ENCODE results near the gene SMYD3.

Gene SMYD3

DNA sequence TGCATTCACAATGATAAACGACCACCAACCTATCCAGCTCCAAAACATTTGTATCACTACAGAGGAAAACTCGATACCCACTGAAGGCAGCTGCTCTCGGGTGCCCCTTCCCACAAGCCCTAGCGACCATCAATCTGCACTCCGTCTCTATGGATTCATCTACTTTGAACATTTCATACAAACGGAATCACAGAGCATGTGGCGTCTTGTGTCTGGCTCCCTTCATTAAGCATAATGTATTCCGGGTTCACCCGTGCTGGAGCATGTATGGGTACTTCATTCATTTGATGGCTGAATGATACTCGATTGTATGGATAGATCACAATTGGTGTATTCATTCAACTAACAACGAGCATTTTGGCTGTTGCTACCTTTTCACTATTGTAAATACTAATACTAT, 340.2 kb downstream of the SMYD3 start:
- Histone ChIP-seq H3K36me3 (no peaks in the 10 kb centered on the region), H3K27me3 (no peaks in the 10 kb centered on the region), H3K9me3 (no peaks in the 10 kb centered on the region), H3K4me1 (peaks cover 2% of the 10 kb centered on the region; the same call in 1 of the 2 replicates), H3K4me3 (ENCODE audit: low read depth, low read length) (no peak overlapping the region)
- DNase-seq, result no peak
- TF ChIP-seq, protein P1, sequence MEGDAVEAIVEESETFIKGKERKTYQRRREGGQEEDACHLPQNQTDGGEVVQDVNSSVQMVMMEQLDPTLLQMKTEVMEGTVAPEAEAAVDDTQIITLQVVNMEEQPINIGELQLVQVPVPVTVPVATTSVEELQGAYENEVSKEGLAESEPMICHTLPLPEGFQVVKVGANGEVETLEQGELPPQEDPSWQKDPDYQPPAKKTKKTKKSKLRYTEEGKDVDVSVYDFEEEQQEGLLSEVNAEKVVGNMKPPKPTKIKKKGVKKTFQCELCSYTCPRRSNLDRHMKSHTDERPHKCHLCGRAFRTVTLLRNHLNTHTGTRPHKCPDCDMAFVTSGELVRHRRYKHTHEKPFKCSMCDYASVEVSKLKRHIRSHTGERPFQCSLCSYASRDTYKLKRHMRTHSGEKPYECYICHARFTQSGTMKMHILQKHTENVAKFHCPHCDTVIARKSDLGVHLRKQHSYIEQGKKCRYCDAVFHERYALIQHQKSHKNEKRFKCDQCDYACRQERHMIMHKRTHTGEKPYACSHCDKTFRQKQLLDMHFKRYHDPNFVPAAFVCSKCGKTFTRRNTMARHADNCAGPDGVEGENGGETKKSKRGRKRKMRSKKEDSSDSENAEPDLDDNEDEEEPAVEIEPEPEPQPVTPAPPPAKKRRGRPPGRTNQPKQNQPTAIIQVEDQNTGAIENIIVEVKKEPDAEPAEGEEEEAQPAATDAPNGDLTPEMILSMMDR (IDR thresholded peaks at IDR 0.05; ENCODE audit: low read depth, low read length), result no peak

DNA sequence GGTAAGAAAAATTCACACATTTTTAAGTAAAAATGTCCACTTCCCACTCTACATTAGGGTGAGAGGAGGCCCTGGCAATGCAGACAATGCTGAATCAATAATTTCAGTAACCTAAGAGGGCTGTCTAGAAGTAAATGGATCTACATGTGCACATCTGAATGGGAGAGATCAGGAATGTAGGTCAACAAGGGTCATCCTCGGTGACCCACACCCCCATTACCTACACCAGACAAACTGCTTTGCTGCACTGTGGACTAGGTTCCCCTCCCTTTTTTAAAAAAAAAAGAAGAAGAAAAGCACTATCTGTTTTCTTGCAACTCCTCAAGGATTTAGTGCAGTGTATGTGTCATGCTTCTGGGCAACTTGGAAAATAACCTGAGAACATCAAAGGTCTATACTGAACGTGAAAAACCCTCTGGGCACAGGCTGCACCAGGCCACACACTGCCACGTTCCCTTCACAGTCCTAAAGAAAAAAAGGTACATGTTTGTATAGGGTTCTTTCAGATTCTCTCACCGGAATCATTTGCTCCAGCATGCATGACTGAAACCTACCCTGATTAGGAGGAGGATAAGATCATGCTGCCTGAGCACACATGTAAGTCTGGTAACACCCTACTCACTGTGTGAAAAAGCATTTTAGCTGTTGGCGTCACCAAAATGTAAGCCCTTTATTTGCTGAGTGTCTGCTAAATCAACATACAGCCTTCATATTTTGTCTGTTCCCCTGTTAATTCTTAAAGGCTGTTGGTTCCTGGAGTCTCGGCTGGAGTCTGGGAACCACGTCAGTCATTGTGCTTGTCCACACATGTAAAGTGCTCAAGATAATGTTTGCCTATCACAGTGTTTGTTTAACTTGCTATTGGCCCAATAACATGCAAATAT, 341.0 kb downstream of the SMYD3 start:
- Histone ChIP-seq H3K4me3 (ENCODE audit: low read depth, low read length) (no peak overlapping the region), H3K36me3 (no peaks in the 10 kb centered on the region), H3K27me3 (no peaks in the 10 kb centered on the region), H3K4me1 (peaks cover 2% of the 10 kb centered on the region; the same call in 1 of the 2 replicates), H3K9me3 (no peaks in the 10 kb centered on the region)
- TF ChIP-seq, protein P1 (IDR thresholded peaks at IDR 0.05; ENCODE audit: low read depth, low read length), result no peak
- DNase-seq, result no peak

DNA sequence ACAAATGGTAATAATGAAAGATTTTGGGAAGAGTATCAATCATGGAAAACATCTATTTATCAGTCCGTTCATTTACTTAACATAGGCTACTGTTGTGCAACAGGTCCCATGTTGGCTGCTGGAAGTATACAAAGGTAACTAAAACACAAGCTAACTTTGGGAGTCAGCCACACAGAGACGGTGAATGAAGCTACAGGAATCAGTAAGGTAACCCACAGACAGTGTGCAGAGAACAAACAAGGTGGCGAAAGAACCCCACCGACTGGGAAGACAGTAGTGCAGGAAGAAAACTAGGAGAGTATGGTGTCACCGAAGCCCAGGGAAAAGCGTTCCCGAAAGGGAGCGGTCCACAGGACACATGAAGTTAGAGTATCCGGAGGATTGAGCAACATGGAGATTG, 342.3 kb downstream of the SMYD3 start:
- no peaks in the 10 kb centered on the region for H3K9me3 ChIP-seq
- TF ChIP-seq, protein P1 (IDR thresholded peaks at IDR 0.05; ENCODE audit: low read depth, low read length), result no peak
- H3K4me1 ChIP-seq, result peaks cover 2% of the 10 kb centered on the region; the same call in 1 of the 2 replicates
- H3K4me3 ChIP-seq (ENCODE audit: low read depth, low read length), result no peak overlapping the region
- DNase-seq, result no peak
- H3K36me3 ChIP-seq, result no peaks in the 10 kb centered on the region
- no peaks in the 10 kb centered on the region for H3K27me3 ChIP-seq

DNA sequence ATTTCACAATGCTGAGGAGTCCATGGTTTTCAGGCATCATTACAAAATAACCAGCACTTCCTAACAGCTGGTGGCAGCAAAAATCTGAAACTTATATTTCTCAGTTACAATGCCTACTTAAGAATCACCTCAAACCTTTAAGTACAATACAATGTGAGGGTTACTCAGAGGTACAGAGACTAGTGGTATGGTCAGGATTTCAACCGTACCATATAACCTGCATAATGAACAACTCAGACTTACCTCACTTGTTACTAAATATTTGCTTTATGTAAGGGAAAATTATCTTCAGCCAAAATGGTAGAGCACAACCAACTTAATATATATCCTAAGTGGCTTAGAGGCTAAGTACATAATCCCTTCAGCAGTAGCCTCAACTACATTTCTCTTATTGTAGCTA, 344.5 kb downstream of the SMYD3 start:
- Histone ChIP-seq H3K27me3 (no peaks in the 10 kb centered on the region), H3K4me1 (peaks cover 2% of the 10 kb centered on the region; the same call in 1 of the 2 replicates), H3K4me3 (ENCODE audit: low read depth, low read length) (no peak overlapping the region), H3K36me3 (no peaks in the 10 kb centered on the region), H3K9me3 (no peaks in the 10 kb centered on the region)
- TF ChIP-seq, protein P1 (IDR thresholded peaks at IDR 0.05; ENCODE audit: low read depth, low read length), result no peak
- DNase-seq, result no peak

DNA sequence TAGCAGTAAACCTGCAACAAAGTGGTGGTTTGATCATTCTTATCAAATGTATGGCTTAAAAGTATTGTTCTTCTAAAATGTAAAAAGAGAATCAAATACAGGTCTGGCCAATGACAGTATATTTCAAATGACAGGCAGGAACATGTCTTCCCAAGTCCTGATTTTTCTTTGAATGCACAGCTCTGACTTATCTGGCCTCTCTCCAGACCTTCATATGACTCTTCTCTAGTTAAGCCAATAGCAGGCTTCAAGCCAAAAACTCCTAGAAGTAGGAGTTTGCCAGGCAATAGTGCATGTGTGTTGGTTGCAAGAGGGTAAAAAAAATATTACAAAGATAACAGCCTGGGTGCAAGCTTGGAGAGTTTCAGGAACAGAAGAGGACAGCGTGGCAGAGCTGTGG, 345.5 kb downstream of the SMYD3 start:
- DNase-seq, result no peak
- TF ChIP-seq, protein P1 (IDR thresholded peaks at IDR 0.05; ENCODE audit: low read depth, low read length), result no peak
- Histone ChIP-seq H3K4me3 (ENCODE audit: low read depth, low read length) (no peak overlapping the region), H3K27me3 (no peaks in the 10 kb centered on the region), H3K4me1 (peaks cover 2% of the 10 kb centered on the region; the same call in 1 of the 2 replicates), H3K36me3 (no peaks in the 10 kb centered on the region), H3K9me3 (no peaks in the 10 kb centered on the region)

DNA sequence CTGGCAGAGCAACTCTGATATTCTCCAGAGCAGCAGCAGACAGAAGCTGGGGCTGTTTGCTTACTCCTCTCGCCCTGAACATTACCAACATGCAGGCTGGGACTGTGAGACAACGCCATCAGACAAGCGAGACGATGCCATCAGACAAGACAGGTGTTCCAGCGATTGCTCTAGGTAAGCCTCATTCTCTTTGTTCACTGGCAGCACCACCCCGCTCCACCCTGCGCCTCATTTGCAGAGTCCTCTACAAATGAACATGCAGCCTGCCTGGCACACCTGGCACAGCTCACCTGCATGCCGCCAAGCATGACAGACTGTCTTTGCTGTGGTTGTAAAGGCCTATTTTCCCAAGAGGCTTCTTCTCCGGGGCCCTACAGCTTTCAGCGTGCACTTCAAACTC, 346.2 kb downstream of the SMYD3 start:
- H3K27me3 ChIP-seq, result no peaks in the 10 kb centered on the region
- H3K36me3 ChIP-seq, result no peaks in the 10 kb centered on the region
- H3K4me3 ChIP-seq (ENCODE audit: low read depth, low read length), result no peak overlapping the region
- H3K4me1 ChIP-seq, result 0 out of 2 replicates have a peak, but pooled peaks cover 2% of the 10 kb centered on the region
- DNase-seq, result no peak
- TF ChIP-seq, protein P1 (IDR thresholded peaks at IDR 0.05; ENCODE audit: low read depth, low read length), result no peak
- H3K9me3 ChIP-seq, result no peaks in the 10 kb centered on the region
